Islet of Langerhans (tissue), 1 donor: ENCODE results near the gene TBX1.
"Not testable (repeated sequence)": the region's sequence is repeated elsewhere in the genome, so short reads cannot be mapped to it uniquely, and the experiment has no call there.

Experiments used
- FAIRE-seq: peaks from one replicate; lab custom pipeline; 2011; peaks lifted over from hg19 to GRCh38; lab: Jason Lieb, UNC

Gene TBX1

GRCh38 chr22:19765477-19766239, 5.1 kb downstream of the TBX1 start:
- FAIRE-seq: no peak

DNA sequence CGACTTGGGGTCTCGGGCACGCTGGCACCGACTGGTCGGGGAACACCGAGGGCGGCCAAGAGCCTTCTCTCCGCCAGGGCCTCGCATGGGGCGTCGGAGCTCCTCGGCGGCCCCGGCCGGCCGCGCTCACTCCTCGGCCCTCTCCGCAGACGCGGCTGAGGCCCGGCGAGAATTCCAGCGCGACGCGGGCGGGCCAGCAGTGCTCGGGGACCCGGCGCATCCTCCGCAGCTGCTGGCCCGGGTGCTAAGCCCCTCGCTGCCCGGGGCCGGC, 5.6 kb downstream of the TBX1 start:
- FAIRE-seq: no peak

DNA sequence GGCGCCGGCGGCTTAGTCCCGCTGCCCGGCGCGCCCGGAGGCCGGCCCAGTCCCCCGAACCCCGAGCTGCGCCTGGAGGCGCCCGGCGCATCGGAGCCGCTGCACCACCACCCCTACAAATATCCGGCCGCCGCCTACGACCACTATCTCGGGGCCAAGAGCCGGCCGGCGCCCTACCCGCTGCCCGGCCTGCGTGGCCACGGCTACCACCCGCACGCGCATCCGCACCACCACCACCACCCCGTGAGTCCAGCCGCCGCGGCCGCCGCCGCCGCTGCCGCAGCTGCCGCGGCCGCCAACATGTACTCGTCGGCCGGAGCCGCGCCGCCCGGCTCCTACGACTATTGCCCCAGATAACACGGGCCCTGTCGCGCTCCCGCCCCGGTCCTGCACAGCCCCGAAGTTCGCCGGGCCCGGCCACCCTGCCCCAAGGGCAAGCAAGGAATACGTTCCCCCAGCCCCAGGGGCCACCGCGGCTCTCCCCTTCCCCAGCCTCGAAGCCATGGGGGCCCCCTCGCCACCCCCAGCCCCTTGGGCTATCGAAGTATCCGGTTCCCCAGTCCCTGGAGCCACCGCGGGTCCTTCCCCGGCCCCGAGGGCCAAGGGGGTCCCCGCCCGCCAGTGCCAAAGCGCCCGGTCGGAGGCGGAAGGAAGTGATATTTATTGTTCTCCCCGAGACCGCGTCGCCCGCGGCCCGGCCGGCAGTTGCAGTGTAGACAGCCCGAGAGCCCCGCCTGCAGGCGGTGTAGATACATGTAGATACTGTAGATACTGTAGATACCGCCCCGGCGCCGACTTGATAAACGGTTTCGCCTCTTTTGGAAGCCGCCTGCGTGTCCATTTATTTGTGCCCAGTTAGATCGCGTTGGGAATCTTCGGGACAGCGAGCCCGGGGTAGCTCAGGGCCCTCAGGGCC, 6.2 kb downstream of the TBX1 start:
- FAIRE-seq: no peak

- FAIRE-seq: no peak
Measured at GRCh38 chr22:19767427-19768341, 7.1 kb downstream of the TBX1 start.

DNA sequence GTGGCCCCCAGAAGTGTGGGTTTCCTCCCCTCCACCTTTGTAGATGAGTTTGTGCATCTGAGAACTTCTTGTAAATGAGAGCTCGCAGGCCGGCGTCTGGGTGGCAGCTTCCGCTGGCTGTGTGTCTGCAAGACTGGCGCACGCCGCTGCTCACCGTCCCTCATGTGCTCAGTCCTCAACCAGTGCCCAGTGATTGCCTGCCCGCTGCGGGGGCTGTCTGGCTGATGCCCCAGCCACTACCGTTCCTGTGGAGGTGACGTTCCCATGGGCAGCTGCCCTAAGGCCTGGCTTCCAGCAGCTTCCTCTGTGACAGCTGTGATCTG, 8.8 kb downstream of the TBX1 start:
- no peak for FAIRE-seq

GRCh38 chr22:19770349-19771220, 10.0 kb downstream of the TBX1 start:
- no peak for FAIRE-seq

DNA sequence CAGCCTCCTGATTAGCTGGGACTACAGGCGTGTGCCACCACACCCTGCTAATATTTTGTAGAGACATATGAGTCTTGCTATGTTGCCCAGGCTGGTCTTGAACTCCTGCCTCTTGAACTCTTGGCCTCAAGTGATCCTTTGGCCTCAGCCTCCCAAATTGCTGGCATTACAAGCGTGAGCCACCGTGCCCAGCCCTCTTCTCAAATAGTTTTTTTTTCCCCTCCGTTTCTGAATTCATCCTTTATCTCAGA, 11.8 kb downstream of the TBX1 start:
- FAIRE-seq: no peak

GRCh38 chr22:19772673-19773469, 12.3 kb downstream of the TBX1 start:
- no peak for FAIRE-seq

DNA sequence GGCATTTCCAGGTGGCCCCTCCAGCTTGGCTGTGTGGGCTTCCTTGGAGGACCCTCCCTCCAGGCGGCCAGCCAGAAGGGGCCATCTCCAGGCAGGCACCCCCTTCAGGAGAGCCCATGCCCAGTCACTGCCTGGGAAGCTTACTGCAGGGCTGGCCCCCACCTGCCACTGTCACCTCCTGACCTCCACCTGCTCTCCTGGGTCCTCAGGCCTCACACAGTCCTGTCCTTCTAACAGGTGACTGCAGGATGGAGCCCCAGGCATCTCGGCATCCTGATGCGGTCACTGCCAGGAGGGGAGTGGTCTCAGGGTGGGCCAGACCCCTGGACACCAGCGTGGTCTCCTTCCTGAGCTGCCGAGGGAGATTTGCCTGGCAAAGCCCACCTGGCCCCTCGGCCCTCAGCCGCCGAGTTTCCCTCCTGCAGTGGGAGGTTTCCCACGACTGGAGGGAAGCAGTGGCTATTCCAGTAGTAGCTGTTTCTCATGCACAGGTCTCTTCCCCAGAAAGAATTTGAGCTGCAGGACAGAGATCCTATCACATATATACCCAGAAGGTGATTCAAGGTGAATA, 13.0 kb downstream of the TBX1 start:
- no peak for FAIRE-seq

GRCh38 chr22:19774628-19775027, 14.1 kb downstream of the TBX1 start:
- FAIRE-seq: no peak

DNA sequence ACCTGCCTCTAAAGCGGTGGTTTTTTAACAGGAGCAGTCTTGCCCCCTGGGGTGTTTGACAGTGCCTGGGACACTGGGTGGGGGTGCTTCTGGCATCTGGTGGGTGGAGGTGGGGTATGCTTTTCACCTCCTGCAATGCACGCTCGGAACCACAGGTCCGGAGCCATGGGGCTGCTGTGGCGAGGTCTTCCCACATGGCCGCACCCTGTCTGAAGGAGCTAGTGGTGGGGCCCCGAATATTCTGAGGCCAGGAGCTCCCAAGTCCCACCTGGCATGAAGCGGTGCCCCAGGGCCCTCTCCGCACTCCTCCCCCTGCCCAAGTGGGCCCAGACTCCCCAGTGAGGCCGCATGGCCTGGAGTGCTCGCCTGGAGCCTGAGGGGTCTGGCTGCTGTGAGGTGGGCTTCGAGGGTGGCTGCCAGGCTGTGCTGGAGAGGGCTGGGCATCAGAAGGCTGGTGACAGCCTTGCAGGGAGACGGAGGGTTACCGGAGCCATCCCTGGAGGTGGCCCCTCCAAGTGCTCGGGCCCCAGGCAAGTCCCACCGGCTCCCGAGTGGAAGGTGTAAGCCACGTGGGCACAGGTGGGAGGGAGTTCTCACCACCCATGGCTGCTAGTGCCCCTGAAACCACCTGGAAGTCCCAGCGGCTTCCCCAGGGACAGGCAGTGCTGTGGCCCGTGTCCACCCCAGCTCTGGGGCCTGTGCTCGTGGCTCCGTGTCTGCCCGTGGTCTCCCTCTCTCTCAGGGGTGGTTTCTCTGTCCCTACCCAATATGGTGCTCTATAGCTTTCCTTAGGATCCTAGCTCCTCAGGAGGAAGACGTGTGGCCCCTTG, 15.1 kb downstream of the TBX1 start:
- FAIRE-seq: no peak

- FAIRE-seq: no peak
Measured at GRCh38 chr22:19776433-19777031, 16.0 kb downstream of the TBX1 start.

DNA sequence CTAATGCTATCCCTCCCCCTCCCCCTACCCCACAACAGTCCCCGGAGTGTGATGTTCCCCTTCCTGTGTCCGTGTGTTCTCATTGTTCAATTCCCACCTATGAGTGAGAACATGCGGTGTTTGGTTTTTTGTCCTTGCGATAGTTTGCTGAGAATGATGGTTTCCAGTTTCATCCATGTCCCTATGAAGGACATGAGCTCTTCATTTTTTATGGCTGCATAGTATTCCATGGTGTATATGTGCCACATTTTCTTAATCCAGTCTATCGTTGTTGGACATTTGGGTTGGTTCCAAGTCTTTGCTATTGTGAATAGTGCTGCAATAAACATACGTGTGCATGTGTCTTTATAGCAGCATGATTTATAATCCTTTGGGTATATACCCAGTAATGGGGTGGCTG, 16.6 kb downstream of the TBX1 start:
- not testable (repeated sequence) for FAIRE-seq

GRCh38 chr22:19779011-19779421, 18.4 kb downstream of the TBX1 start:
- no peak for FAIRE-seq

- no peak for FAIRE-seq
Measured at GRCh38 chr22:19779685-19780268, 19.2 kb downstream of the TBX1 start.

- no peak for FAIRE-seq
Measured at GRCh38 chr22:19782533-19782932, 22.0 kb downstream of the TBX1 start.

DNA sequence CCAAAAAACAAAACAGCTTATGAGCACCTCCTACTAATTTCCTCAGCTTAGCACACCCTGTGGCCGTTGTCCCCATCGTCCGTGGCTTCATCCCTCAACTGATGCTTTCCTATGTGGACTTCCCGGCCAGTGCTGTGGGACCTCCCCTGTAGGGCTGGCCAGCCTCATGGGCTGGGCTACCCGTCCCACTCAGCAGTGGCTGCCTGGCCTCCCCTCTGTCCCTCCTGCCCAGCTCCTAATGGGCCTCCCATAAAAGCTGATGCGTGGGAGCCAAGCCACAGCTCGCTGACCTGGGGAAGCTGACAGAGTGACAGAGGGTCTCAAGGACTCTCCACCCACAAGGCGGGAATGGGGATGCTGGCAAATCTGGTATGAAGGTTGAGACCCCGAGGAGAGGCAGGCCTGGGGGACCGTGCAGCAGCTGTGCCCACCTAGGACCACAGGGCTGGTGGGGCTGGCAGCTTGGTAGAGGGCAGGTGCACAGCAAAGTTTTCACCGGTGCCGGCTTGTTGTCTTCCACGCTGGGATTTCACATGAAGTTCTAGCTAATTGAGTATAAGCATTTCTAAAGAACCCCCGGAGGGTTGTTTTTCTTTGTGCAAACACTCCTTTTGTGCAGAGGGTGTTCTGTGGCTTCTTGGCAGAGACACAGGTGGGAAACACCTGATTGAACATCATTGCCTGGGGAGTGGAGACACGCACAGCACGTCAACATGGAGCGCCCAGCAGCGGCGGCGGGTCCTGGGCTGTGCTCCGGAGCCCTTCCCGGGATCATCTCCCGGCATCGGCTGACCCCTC, 23.2 kb downstream of the TBX1 start:
- no peak for FAIRE-seq
